Lower leg skin (tissue), 3 donors: ENCODE results near the gene SLCO2B1.

Experiments used
- POLR2A ChIP-seq, 2 donors: fragments of 450-650 bp; IDR thresholded peaks; one replicate each; pipeline ENCODE4 v1.6.1; 2016 to 2017; ENCODE audit warnings: antibody characterized with exemption in 2 of 2, mild to moderate bottlenecking in 1 of 2, moderate library complexity in 1 of 2
- TF ChIP-seq, protein P1 (sequence below), 3 donors: fragments of 450-650 bp; IDR thresholded peaks; one replicate each; pipeline ENCODE4 v1.5.1; 2016; ENCODE audit warnings: antibody characterized with exemption in 3 of 3, mild to moderate bottlenecking in 3 of 3, moderate library complexity in 2 of 3

- TF ChIP-seq, protein P1, sequence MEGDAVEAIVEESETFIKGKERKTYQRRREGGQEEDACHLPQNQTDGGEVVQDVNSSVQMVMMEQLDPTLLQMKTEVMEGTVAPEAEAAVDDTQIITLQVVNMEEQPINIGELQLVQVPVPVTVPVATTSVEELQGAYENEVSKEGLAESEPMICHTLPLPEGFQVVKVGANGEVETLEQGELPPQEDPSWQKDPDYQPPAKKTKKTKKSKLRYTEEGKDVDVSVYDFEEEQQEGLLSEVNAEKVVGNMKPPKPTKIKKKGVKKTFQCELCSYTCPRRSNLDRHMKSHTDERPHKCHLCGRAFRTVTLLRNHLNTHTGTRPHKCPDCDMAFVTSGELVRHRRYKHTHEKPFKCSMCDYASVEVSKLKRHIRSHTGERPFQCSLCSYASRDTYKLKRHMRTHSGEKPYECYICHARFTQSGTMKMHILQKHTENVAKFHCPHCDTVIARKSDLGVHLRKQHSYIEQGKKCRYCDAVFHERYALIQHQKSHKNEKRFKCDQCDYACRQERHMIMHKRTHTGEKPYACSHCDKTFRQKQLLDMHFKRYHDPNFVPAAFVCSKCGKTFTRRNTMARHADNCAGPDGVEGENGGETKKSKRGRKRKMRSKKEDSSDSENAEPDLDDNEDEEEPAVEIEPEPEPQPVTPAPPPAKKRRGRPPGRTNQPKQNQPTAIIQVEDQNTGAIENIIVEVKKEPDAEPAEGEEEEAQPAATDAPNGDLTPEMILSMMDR (IDR thresholded peaks at IDR 0.05), result no peak
- no peak for TF ChIP-seq POLR2A (IDR thresholded peaks at IDR 0.05)
Observed at GRCh38 chr11:75205564-75206020, 54.7 kb downstream of the SLCO2B1 start.
